ENCODE results near the gene ZKSCAN3. TPM values are rescaled to one million over a fixed set of nuclear protein-coding genes. Genes with fewer than 3 reads are reported as not detected.

Gene ZKSCAN3
- total and polyA plus RNA-seq, 10 of the 15 experiments (the other 5 are each of a cell fraction or from before 2014, with no cell fraction given) = 0.86 to 4.3 (median 3.1) TPM

DNA sequence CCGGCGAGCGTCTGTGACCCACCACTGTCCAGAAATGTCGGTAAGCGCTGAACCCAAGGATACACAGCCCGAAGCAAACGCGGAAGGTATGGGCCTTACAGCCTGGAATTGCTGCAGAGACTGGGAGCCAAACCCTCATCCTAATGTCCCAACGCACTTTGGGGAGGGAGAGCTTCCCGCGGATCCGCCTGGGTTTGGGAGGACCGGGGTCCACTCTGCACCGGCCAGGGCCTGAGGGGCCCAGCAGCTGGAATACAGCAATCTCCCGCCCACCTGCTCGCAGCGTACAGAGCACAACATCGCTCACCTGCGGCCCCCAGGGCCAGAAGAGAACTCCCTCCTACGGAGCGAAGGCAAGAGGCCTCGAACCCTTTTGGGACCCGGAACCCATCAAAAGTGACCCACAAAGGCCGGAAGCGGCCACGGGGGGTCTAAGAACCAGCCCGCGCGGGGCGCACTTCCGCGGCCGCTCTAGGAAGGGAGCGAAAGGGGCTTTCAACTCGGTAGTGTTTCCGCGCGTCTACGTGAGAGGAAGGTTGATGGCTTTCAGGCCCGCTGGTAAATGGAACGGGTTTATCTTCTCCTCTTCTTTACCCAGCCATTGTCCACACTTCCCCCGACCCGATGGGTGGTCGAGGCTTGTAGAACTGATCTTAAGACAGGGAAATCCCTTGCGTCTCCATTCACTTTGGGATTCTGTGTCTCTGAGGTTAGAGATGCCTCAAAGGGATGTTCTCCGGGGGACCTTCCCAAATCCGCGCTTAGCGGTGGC, 49.8 kb downstream of the ZKSCAN3 start, which contains the start of gene ZSCAN12 (continued):
- TF ChIP-seq BHLHE40 (IDR thresholded peaks at IDR 0.05; ENCODE audit: borderline replicate concordance in 1 of 2, low read depth in 2 of 2, low read length in 1 of 2) (peak; percentile 82 to 83), SUZ12 (IDR thresholded peaks at IDR 0.05; ENCODE audit: unreplicated experiment) (no peak), STAT3 (IDR thresholded peaks at IDR 0.05; ENCODE audit: low read depth, low read length) (no peak), MYC (IDR thresholded peaks at IDR 0.05; ENCODE audit: insufficient read depth, insufficient read length, insufficient replicate concordance, low read length, severe bottlenecking) (no peak), SREBF1 (IDR thresholded peaks at IDR 0.05; ENCODE audit: low read length) (no peak), NRF1 (conservative IDR thresholded peaks at IDR 0.05; ENCODE audit: low read depth, low read length) (no peak), RBBP5 (conservative IDR thresholded peaks at IDR 0.05) (0 out of 2 replicates have a peak, but pooled peaks have one; percentile 29), PML (IDR thresholded peaks at IDR 0.05; ENCODE audit: low read length) (peak; percentile 93), STAT1 (conservative IDR thresholded peaks at IDR 0.05) (no peak; the same call in 1 of the 2 replicates), EP300 (IDR thresholded peaks at IDR 0.05; ENCODE audit: borderline replicate concordance in 1 of 2, control insufficient read depth in 1 of 2, low read depth in 2 of 2, low read length in 2 of 2) (peak in 1 of 2 experiments; percentile 39; a peak in 1 of 4 replicates), NFXL1 (IDR thresholded peaks at IDR 0.05; ENCODE audit: borderline replicate concordance) (no peak)
- TF ChIP-seq, protein P1, sequence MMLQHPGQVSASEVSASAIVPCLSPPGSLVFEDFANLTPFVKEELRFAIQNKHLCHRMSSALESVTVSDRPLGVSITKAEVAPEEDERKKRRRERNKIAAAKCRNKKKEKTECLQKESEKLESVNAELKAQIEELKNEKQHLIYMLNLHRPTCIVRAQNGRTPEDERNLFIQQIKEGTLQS (IDR thresholded peaks at IDR 0.05; ENCODE audit: borderline replicate concordance, extremely low read depth, low read depth, low read length) = no peak
- TF ChIP-seq, protein P2, sequence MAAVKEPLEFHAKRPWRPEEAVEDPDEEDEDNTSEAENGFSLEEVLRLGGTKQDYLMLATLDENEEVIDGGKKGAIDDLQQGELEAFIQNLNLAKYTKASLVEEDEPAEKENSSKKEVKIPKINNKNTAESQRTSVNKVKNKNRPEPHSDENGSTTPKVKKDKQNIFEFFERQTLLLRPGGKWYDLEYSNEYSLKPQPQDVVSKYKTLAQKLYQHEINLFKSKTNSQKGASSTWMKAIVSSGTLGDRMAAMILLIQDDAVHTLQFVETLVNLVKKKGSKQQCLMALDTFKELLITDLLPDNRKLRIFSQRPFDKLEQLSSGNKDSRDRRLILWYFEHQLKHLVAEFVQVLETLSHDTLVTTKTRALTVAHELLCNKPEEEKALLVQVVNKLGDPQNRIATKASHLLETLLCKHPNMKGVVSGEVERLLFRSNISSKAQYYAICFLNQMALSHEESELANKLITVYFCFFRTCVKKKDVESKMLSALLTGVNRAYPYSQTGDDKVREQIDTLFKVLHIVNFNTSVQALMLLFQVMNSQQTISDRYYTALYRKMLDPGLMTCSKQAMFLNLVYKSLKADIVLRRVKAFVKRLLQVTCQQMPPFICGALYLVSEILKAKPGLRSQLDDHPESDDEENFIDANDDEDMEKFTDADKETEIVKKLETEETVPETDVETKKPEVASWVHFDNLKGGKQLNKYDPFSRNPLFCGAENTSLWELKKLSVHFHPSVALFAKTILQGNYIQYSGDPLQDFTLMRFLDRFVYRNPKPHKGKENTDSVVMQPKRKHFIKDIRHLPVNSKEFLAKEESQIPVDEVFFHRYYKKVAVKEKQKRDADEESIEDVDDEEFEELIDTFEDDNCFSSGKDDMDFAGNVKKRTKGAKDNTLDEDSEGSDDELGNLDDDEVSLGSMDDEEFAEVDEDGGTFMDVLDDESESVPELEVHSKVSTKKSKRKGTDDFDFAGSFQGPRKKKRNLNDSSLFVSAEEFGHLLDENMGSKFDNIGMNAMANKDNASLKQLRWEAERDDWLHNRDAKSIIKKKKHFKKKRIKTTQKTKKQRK (IDR thresholded peaks at IDR 0.05; ENCODE audit: low read depth, low read length) = no peak
- TF ChIP-seq, protein P3, sequence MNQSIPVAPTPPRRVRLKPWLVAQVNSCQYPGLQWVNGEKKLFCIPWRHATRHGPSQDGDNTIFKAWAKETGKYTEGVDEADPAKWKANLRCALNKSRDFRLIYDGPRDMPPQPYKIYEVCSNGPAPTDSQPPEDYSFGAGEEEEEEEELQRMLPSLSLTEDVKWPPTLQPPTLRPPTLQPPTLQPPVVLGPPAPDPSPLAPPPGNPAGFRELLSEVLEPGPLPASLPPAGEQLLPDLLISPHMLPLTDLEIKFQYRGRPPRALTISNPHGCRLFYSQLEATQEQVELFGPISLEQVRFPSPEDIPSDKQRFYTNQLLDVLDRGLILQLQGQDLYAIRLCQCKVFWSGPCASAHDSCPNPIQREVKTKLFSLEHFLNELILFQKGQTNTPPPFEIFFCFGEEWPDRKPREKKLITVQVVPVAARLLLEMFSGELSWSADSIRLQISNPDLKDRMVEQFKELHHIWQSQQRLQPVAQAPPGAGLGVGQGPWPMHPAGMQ (IDR thresholded peaks at IDR 0.05; ENCODE audit: borderline replicate concordance) = no peak
- TF ChIP-seq, protein P4, sequence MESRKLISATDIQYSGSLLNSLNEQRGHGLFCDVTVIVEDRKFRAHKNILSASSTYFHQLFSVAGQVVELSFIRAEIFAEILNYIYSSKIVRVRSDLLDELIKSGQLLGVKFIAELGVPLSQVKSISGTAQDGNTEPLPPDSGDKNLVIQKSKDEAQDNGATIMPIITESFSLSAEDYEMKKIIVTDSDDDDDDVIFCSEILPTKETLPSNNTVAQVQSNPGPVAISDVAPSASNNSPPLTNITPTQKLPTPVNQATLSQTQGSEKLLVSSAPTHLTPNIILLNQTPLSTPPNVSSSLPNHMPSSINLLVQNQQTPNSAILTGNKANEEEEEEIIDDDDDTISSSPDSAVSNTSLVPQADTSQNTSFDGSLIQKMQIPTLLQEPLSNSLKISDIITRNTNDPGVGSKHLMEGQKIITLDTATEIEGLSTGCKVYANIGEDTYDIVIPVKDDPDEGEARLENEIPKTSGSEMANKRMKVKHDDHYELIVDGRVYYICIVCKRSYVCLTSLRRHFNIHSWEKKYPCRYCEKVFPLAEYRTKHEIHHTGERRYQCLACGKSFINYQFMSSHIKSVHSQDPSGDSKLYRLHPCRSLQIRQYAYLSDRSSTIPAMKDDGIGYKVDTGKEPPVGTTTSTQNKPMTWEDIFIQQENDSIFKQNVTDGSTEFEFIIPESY (IDR thresholded peaks at IDR 0.05) = no peak
- TF ChIP-seq, protein P5, sequence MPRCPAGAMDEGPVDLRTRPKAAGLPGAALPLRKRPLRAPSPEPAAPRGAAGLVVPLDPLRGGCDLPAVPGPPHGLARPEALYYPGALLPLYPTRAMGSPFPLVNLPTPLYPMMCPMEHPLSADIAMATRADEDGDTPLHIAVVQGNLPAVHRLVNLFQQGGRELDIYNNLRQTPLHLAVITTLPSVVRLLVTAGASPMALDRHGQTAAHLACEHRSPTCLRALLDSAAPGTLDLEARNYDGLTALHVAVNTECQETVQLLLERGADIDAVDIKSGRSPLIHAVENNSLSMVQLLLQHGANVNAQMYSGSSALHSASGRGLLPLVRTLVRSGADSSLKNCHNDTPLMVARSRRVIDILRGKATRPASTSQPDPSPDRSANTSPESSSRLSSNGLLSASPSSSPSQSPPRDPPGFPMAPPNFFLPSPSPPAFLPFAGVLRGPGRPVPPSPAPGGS (IDR thresholded peaks at IDR 0.05; ENCODE audit: borderline replicate concordance, insufficient read depth, low read depth, low read length, poor library complexity, severe bottlenecking) = no peak
- TF ChIP-seq, protein P6, sequence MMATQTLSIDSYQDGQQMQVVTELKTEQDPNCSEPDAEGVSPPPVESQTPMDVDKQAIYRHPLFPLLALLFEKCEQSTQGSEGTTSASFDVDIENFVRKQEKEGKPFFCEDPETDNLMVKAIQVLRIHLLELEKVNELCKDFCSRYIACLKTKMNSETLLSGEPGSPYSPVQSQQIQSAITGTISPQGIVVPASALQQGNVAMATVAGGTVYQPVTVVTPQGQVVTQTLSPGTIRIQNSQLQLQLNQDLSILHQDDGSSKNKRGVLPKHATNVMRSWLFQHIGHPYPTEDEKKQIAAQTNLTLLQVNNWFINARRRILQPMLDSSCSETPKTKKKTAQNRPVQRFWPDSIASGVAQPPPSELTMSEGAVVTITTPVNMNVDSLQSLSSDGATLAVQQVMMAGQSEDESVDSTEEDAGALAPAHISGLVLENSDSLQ (IDR thresholded peaks at IDR 0.05) = peak; percentile 44; the same call in 1 of the 2 replicates

Measured in GM12878 (cell line).